BJ (cell line): ENCODE data around the gene PDCD4. TPM values are rescaled to one million over a fixed set of nuclear protein-coding genes. Genes with fewer than 3 reads are reported as not detected.

Experiments
- CTCF ChIA-PET: fragments of 350-600 bp; formaldehyde crosslinking; extraction: SDS; loops from one replicate; lab custom pipeline; 2021; ENCODE audit warnings: antibody characterized with exemption, inconsistent platforms; lab: Yijun Ruan, JAX
- POLR2A ChIA-PET: fragments of 300-600 bp; sonication (Branson Sonifier 250); formaldehyde crosslinking; extraction: SDS; loops from one replicate; lab custom pipeline; 2021; ENCODE audit warnings: antibody characterized with exemption; lab: Charles Lee
- DNase-seq: peaks from one replicate; pipeline ENCODE4 v3.0.0-alpha.2; 2011; ENCODE audit warnings: low read depth
- H3K27me3 ChIP-seq: 2 replicates; pipeline ENCODE4 v1.6.0; 2011; ENCODE audit warnings: low read length; ENCODE audit not compliant: control insufficient read depth, insufficient read depth
- H3K36me3 ChIP-seq: 2 replicates; pipeline ENCODE4 v1.5.1; 2011; ENCODE audit warnings: low read length; ENCODE audit not compliant: control insufficient read depth, insufficient read depth
- H3K4me3 ChIP-seq: 2 replicates; pipeline ENCODE4 v1.5.1; 2011; ENCODE audit warnings: low read depth, mild to moderate bottlenecking, control low read depth, low read length
- CTCF ChIP-seq: IDR thresholded peaks from 2 replicates; pipeline ENCODE4 v1.5.1; 2011; ENCODE audit warnings: low read depth, mild to moderate bottlenecking, control low read depth, inconsistent platforms, low read length, moderate library complexity; ENCODE audit not compliant: insufficient read depth
- polyA plus RNA-seq: library from polyadenylated mRNA; depleted of rRNA; stranded (reverse); fragments of >200 nt; gene quantifications from 2 replicates; pipeline ENCODE4 v1.2.3, GENCODE V29; 2011

The PDCD4 gene
- polyA plus RNA-seq, 1 experiment = 22.0 TPM

GRCh38 chr10:110861476-110861875 is 10.3 kb upstream of the PDCD4 start:
- no peaks in the 10 kb centered on the region for H3K27me3 ChIP-seq
- TF ChIP-seq CTCF = no peak
- POLR2A ChIA-PET = no interaction called here
- CTCF ChIA-PET = interaction anchor here (1.1 kb wide), 1 partner anchor 10 kb away, joined by 5 read pairs; no protein-coding TSS in a partner anchor
- no peaks in the 10 kb centered on the region for H3K36me3 ChIP-seq
- no peak for DNase-seq
- no peak overlapping the region for H3K4me3 ChIP-seq

- no peak for TF ChIP-seq CTCF
- CTCF ChIA-PET = interaction anchor here (1.1 kb wide), 2 partner anchors 11 to 39 kb away, joined by 3 to 5 read pairs; no protein-coding TSS in a partner anchor
- Histone ChIP-seq H3K36me3 (no peaks in the 10 kb centered on the region), H3K27me3 (no peaks in the 10 kb centered on the region), H3K4me3 (no peak overlapping the region)
- peak; percentile 31 for DNase-seq
- POLR2A ChIA-PET = no interaction called here
Measured at GRCh38 chr10:110861930-110862649, 9.6 kb upstream of the PDCD4 start.

GRCh38 chr10:110862961-110863360 is 8.8 kb upstream of the PDCD4 start:
- Histone ChIP-seq H3K27me3 (no peaks in the 10 kb centered on the region), H3K36me3 (no peaks in the 10 kb centered on the region), H3K4me3 (no peak overlapping the region)
- TF ChIP-seq CTCF = no peak
- ChIA-PET POLR2A (no interaction called here), CTCF (interaction anchor here (1.1 kb wide), 1 partner anchor 38 kb away, joined by 3 read pairs; no protein-coding TSS in a partner anchor)
- no peak for DNase-seq

- TF ChIP-seq CTCF = no peak
- Histone ChIP-seq H3K36me3 (no peaks in the 10 kb centered on the region), H3K4me3 (no peak overlapping the region), H3K27me3 (no peaks in the 10 kb centered on the region)
- ChIA-PET CTCF (no interaction called here), POLR2A (no interaction called here)
- peak; percentile 52 for DNase-seq
Measured at GRCh38 chr10:110863361-110863760, 8.4 kb upstream of the PDCD4 start.

GRCh38 chr10:110863956-110864355 is 7.8 kb upstream of the PDCD4 start:
- ChIA-PET CTCF (interaction anchor here (1.8 kb wide), 1 partner anchor 60 kb away, joined by 3 read pairs; no protein-coding TSS in a partner anchor), POLR2A (no interaction called here)
- no peak for DNase-seq
- no peak overlapping the region for H3K4me3 ChIP-seq
- no peaks in the 10 kb centered on the region for H3K27me3 ChIP-seq
- H3K36me3 ChIP-seq = no peaks in the 10 kb centered on the region
- no peak for TF ChIP-seq CTCF
